ENCODE results near the gene TLR7. TPM values are rescaled to one million over a fixed set of nuclear protein-coding genes. Genes with fewer than 3 reads are reported as not detected.

TLR7 gene
- total RNA-seq, 4 donors from 2014 or later: 0.49 to 1.8 (median 0.95) TPM; not detected in 1

DNA sequence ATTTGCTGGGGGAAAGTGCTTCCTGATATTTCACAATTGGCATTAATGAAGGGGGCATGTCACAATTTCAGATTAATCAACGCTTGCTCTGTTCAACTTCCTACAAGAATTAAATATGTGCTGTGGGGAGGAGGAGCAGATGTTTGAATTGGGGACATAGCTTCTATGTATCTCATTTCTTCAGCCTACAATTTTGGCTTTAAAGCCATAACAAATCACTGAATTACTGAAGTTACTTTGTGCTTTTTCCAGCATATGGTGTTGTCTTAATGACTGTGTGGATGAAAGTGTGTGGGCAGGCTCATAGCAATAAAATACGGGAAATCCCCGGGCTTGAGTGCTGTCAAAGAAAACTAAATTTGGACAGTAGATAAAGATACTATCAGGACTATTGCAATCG lies 813 bp downstream of the TLR7 start:
- no peaks in the 10 kb centered on the region for H3K4me1 ChIP-seq
- peaks cover 0 to 3% (median 0%) of the 10 kb centered on the region in 3 donors for H3K9me3 ChIP-seq
- WGBS, 2 donors: 40 to 55% methylated on average over 4 of the region's 4 CpGs
- intact Hi-C loops (cut with DNase I): no loop called here
- H3K27ac ChIP-seq: no peak overlapping the region
- H3K36me3 ChIP-seq: no peaks in the 10 kb centered on the region
- no peaks in the 10 kb centered on the region for H3K27me3 ChIP-seq
- no peak for DNase-seq
- no peak overlapping the region for H3K4me3 ChIP-seq
- TF ChIP-seq, protein P1, sequence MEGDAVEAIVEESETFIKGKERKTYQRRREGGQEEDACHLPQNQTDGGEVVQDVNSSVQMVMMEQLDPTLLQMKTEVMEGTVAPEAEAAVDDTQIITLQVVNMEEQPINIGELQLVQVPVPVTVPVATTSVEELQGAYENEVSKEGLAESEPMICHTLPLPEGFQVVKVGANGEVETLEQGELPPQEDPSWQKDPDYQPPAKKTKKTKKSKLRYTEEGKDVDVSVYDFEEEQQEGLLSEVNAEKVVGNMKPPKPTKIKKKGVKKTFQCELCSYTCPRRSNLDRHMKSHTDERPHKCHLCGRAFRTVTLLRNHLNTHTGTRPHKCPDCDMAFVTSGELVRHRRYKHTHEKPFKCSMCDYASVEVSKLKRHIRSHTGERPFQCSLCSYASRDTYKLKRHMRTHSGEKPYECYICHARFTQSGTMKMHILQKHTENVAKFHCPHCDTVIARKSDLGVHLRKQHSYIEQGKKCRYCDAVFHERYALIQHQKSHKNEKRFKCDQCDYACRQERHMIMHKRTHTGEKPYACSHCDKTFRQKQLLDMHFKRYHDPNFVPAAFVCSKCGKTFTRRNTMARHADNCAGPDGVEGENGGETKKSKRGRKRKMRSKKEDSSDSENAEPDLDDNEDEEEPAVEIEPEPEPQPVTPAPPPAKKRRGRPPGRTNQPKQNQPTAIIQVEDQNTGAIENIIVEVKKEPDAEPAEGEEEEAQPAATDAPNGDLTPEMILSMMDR (IDR thresholded peaks at IDR 0.05): no peak
- no peak for TF ChIP-seq POLR2A (IDR thresholded peaks at IDR 0.05)

DNA sequence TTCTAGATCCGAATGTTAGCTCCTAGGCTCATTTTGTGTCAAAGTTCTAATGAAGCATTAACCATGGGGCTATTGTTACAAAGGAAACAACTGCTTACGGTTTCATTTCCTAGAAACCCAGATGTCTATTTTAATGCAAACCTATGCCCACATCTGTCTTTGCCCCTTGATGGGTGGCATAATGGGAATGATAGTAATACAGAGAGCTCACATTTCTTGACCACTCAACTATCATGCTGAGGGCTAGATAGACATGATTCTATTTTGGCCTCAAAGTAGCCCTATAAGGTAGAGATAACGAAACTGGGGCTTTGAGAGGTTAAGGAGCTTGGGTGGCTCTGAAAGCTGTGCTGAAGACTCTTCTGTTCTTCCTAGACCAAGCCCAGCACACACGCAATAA lies 1.9 kb downstream of the TLR7 start:
- DNase-seq: no peak
- H3K9me3 ChIP-seq: peaks cover 0 to 3% (median 0%) of the 10 kb centered on the region in 3 donors
- H3K4me3 ChIP-seq: no peak overlapping the region
- H3K4me1 ChIP-seq: no peaks in the 10 kb centered on the region
- no peak for TF ChIP-seq POLR2A (IDR thresholded peaks at IDR 0.05)
- TF ChIP-seq, protein P1 (IDR thresholded peaks at IDR 0.05): no peak
- intact Hi-C loops (cut with DNase I): no loop called here
- H3K27ac ChIP-seq: no peak overlapping the region
- no peaks in the 10 kb centered on the region for H3K36me3 ChIP-seq
- 71 to 84% methylated on average over 4 of the region's 4 CpGs for WGBS, 2 donors
- H3K27me3 ChIP-seq: no peaks in the 10 kb centered on the region

DNA sequence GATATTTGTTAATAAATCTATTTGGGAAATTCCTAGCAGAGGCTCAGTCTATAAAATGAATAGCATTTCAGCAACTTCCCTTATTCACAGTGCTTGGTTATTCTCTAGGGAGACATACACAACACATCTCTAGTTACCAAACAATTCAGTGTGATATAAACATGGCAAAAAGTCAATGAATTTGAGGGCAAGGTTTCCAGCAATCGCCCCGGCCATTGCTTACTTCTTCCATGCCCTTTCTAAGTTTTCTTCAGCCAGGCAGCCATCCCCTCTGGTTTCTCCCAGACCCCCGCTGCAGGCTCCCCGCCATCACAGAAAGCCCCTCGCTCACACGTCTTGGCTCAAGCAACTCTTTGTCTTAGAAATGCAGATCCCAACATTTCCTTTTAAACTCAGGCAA lies 4.4 kb downstream of the TLR7 start:
- DNase-seq: no peak
- H3K27ac ChIP-seq: no peak overlapping the region
- H3K36me3 ChIP-seq: no peaks in the 10 kb centered on the region
- no peaks in the 10 kb centered on the region for H3K4me1 ChIP-seq
- intact Hi-C loops (cut with DNase I): no loop called here
- no peak for TF ChIP-seq POLR2A (IDR thresholded peaks at IDR 0.05)
- TF ChIP-seq, protein P1 (IDR thresholded peaks at IDR 0.05): no peak
- no peaks in the 10 kb centered on the region for H3K27me3 ChIP-seq
- H3K9me3 ChIP-seq: no peaks in the 10 kb centered on the region
- 68 to 76% methylated on average over 5 to 6 of the region's 6 CpGs for WGBS, 2 donors
- H3K4me3 ChIP-seq: no peak overlapping the region

DNA sequence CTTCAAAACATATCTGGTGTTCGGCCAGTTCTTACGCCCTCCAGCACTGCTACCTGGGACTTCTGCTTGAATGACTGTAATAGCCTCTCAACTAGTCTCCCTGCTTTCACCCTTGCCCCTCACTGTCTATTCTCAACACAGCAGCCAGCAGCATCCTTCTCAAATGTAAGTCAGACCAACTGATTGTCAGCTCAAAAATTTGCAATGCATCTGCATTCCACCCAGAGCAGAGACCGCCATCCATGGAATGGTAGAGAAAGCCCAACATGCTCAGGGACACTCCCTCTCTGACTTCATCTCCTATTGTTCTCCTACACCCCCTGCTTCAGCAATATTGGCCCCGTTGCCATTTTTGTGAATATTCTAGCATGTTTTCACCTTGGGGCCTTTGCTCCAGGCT lies 5.9 kb downstream of the TLR7 start:
- WGBS, 2 donors: 89% methylated on average over 3 to 4 of the region's 4 CpGs
- intact Hi-C loops (cut with DNase I): no loop called here

DNA sequence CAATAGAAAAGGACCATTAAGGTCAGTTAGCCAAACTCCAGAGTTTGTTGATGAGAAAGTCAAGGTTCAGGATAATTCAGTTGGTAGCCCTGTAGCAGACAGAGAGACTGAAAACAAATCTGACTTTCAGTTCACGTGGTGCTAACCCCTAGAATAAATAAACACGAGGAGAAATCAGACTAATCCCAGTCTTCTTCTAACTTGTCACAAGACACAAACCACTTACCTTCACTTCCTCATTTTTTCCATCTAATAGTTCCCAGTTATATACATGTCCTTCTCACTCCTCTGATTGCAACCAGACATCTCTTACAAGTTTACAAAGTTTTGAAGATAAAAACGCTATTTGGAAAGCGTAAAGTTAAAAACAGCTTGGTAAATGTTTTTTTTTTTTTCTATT lies 7.7 kb downstream of the TLR7 start:
- no peak overlapping the region for H3K4me3 ChIP-seq
- H3K4me1 ChIP-seq: no peaks in the 10 kb centered on the region
- H3K27ac ChIP-seq: no peak overlapping the region
- H3K9me3 ChIP-seq: no peaks in the 10 kb centered on the region
- 34 to 52% methylated on average over 4 of the region's 4 CpGs for WGBS, 2 donors
- DNase-seq: no peak
- no peaks in the 10 kb centered on the region for H3K36me3 ChIP-seq
- TF ChIP-seq, protein P1 (IDR thresholded peaks at IDR 0.05): no peak
- no peak for TF ChIP-seq POLR2A (IDR thresholded peaks at IDR 0.05)
- intact Hi-C loops (cut with DNase I): no loop called here
- H3K27me3 ChIP-seq: no peaks in the 10 kb centered on the region

More for the DNA sequence above, 5.9 kb downstream of the TLR7 start:
- TF ChIP-seq, protein P1 (IDR thresholded peaks at IDR 0.05): no peak
- TF ChIP-seq POLR2A (IDR thresholded peaks at IDR 0.05): no peak
- DNase-seq: no peak
- Histone ChIP-seq H3K4me1 (no peaks in the 10 kb centered on the region), H3K9me3 (no peaks in the 10 kb centered on the region), H3K36me3 (no peaks in the 10 kb centered on the region), H3K4me3 (no peak overlapping the region), H3K27ac (no peak overlapping the region), H3K27me3 (no peaks in the 10 kb centered on the region)

Data from esophagus squamous epithelium (tissue), 5 donors.